Measurements from ENCODE around the gene WNK4. TPM values are rescaled to one million over a fixed set of nuclear protein-coding genes. Genes with fewer than 3 reads are reported as not detected.
"Not testable (repeated sequence)": the region's sequence is repeated elsewhere in the genome, so short reads cannot be mapped to it uniquely, and the experiment has no call there.

WNK4 gene
- total and polyA plus RNA-seq, 2 experiments from 2014 or later, result 0.10 to 0.65 TPM

DNA sequence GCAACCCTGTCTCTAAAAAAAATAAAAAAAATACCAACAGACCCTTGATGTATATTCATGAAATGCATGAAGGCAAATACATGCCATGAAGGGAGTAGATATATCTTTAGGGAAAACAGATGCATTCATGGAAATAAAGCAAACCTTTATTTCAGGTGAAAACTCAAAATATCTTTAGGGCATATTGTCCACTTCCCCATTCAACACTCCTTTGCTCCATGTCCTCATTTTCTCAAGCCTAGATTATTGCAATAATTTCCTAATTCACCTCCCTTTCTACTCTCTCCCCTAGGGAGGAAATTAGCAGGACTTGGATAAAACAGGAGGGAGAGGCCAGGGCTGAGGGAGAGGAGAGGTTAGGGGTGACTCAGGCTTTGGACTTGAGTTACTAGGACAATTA lies 12.9 kb upstream of the WNK4 start:
- H3K27me3 Mint-ChIP-seq (ENCODE audit: insufficient read depth, low read depth, poor library complexity), result peaks cover 21% of the 10 kb centered on the region
- H3K36me3 ChIP-seq (ENCODE audit: insufficient read depth), result no peaks in the 10 kb centered on the region
- H2AFZ ChIP-seq, result no peak overlapping the region
- no peak overlapping the region for H3K27ac ChIP-seq (ENCODE audit: low read depth)
- no peak for TF ChIP-seq JUNB (IDR thresholded peaks at IDR 0.05; ENCODE audit: unreplicated experiment)
- TF ChIP-seq, protein P1, sequence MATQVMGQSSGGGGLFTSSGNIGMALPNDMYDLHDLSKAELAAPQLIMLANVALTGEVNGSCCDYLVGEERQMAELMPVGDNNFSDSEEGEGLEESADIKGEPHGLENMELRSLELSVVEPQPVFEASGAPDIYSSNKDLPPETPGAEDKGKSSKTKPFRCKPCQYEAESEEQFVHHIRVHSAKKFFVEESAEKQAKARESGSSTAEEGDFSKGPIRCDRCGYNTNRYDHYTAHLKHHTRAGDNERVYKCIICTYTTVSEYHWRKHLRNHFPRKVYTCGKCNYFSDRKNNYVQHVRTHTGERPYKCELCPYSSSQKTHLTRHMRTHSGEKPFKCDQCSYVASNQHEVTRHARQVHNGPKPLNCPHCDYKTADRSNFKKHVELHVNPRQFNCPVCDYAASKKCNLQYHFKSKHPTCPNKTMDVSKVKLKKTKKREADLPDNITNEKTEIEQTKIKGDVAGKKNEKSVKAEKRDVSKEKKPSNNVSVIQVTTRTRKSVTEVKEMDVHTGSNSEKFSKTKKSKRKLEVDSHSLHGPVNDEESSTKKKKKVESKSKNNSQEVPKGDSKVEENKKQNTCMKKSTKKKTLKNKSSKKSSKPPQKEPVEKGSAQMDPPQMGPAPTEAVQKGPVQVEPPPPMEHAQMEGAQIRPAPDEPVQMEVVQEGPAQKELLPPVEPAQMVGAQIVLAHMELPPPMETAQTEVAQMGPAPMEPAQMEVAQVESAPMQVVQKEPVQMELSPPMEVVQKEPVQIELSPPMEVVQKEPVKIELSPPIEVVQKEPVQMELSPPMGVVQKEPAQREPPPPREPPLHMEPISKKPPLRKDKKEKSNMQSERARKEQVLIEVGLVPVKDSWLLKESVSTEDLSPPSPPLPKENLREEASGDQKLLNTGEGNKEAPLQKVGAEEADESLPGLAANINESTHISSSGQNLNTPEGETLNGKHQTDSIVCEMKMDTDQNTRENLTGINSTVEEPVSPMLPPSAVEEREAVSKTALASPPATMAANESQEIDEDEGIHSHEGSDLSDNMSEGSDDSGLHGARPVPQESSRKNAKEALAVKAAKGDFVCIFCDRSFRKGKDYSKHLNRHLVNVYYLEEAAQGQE (IDR thresholded peaks at IDR 0.05; ENCODE audit: unreplicated experiment), result no peak
- no peak overlapping the region for H3K4me3 ChIP-seq
- no peak overlapping the region for H3K4me2 ChIP-seq
- H3K36me3 Mint-ChIP-seq (ENCODE audit: low read depth), result no peaks in the 10 kb centered on the region
- no peak overlapping the region for H3K27ac Mint-ChIP-seq
- H3K9me2 ChIP-seq (ENCODE audit: insufficient read depth), result no peaks in the 10 kb centered on the region
- H3K27me3 ChIP-seq (ENCODE audit: insufficient read depth), result peaks cover 4% of the 10 kb centered on the region; the same call in 1 of the 2 replicates
- no peaks in the 10 kb centered on the region for H3K9me3 Mint-ChIP-seq
- H3F3A ChIP-seq (replicated peaks; ENCODE audit: low read depth), result no peaks in the 10 kb centered on the region
- no peak overlapping the region; the same call in 2 of the 3 replicates for H3K4me3 Mint-ChIP-seq
- peaks cover 10% of the 10 kb centered on the region for H3K4me1 Mint-ChIP-seq
- H3K4me1 ChIP-seq (ENCODE audit: insufficient read depth), result peaks cover 8% of the 10 kb centered on the region; the same call in 1 of the 2 replicates
- no peak for DNase-seq (ENCODE audit: low spot score)
- H4K20me1 ChIP-seq (replicated peaks; ENCODE audit: insufficient read depth), result no peaks in the 10 kb centered on the region
- ATAC-seq, result no peak
- no peaks in the 10 kb centered on the region for H3K79me2 ChIP-seq (replicated peaks; ENCODE audit: insufficient read depth)

- not testable (repeated sequence) for DNase-seq (ENCODE audit: low spot score); H3K27ac ChIP-seq (ENCODE audit: low read depth); H3K36me3 ChIP-seq (ENCODE audit: insufficient read depth); H3K4me3 ChIP-seq; H2AFZ ChIP-seq; H3K9me2 ChIP-seq (ENCODE audit: insufficient read depth); H4K20me1 ChIP-seq (replicated peaks; ENCODE audit: insufficient read depth); ATAC-seq; H3K4me1 Mint-ChIP-seq; H3F3A ChIP-seq (replicated peaks; ENCODE audit: low read depth); H3K4me1 ChIP-seq (ENCODE audit: insufficient read depth); H3K27ac Mint-ChIP-seq; H3K4me2 ChIP-seq; H3K36me3 Mint-ChIP-seq (ENCODE audit: low read depth); H3K4me3 Mint-ChIP-seq; H3K79me2 ChIP-seq (replicated peaks; ENCODE audit: insufficient read depth); H3K27me3 ChIP-seq (ENCODE audit: insufficient read depth); H3K9me3 Mint-ChIP-seq
- peaks cover 17% of the 10 kb centered on the region for H3K27me3 Mint-ChIP-seq (ENCODE audit: insufficient read depth, low read depth, poor library complexity)
Measured at GRCh38 chr17:42768006-42768405, 12.4 kb upstream of the WNK4 start.

DNA sequence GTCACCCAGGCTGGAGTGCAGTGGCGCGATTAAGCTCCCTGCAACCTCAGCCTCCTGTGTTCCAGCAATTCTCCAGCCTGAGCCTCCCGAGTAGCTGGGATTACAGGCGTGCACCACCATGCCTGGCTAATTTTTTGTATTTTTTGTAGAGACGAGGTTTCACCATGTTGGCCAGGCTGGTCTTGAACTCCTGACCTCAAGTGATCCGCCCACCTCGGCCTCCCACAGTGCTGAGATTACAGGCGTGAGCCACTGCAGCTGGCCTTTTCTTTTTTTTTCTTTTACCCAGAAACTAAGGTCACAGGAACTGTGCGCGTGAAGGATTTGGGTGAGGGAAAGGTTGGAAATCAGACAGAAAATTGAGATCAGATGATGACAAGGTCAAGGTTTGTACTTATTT lies 10.4 kb upstream of the WNK4 start:
- H3K4me3 Mint-ChIP-seq; H3K27ac Mint-ChIP-seq; H3K27ac ChIP-seq (ENCODE audit: low read depth); DNase-seq (ENCODE audit: low spot score); H2AFZ ChIP-seq; H3K9me3 Mint-ChIP-seq; H3K79me2 ChIP-seq (replicated peaks; ENCODE audit: insufficient read depth); H3F3A ChIP-seq (replicated peaks; ENCODE audit: low read depth); H3K9me2 ChIP-seq (ENCODE audit: insufficient read depth); H4K20me1 ChIP-seq (replicated peaks; ENCODE audit: insufficient read depth); H3K4me3 ChIP-seq; H3K4me1 ChIP-seq (ENCODE audit: insufficient read depth); ATAC-seq; H3K4me2 ChIP-seq; H3K36me3 ChIP-seq (ENCODE audit: insufficient read depth); H3K27me3 ChIP-seq (ENCODE audit: insufficient read depth); H3K36me3 Mint-ChIP-seq (ENCODE audit: low read depth): not testable (repeated sequence)
- peaks cover 19% of the 10 kb centered on the region for H3K27me3 Mint-ChIP-seq (ENCODE audit: insufficient read depth, low read depth, poor library complexity)
- H3K4me1 Mint-ChIP-seq, result peaks cover 11% of the 10 kb centered on the region

Measured in GM23338 (cell line).